Right atrium auricular region (tissue), 2 donors: ENCODE measurements around the gene PRH2. TPM values are rescaled to one million over a fixed set of nuclear protein-coding genes. Genes with fewer than 3 reads are reported as not detected.

Experiments
- DNase-seq: peaks from one replicate; pipeline ENCODE4 v3.0.0-alpha.2; 2019; ENCODE audit warnings: low spot score
- H3K27ac ChIP-seq, 2 donors: fragments of 200-600 bp; sonication (generic); 1 replicate in 1 of 2; 2 replicates in 1 of 2; pipeline ENCODE4 v1.5.1; 2016 to 2019
- H3K27me3 ChIP-seq, 2 donors: fragments of 200-600 bp; sonication (generic); one replicate each; pipeline versions ENCODE4 v1.5.1 to v1.6.0; 2017 to 2019
- H3K36me3 ChIP-seq: fragments of 200-600 bp; sonication (generic); one replicate; pipeline ENCODE4 v1.5.1; 2016
- H3K4me1 ChIP-seq, 2 donors: fragments of 200-600 bp; sonication (generic); one replicate each; pipeline versions ENCODE4 v1.5.1 to v1.6.0; 2017 to 2019
- H3K4me3 ChIP-seq, 2 donors: fragments of 200-600 bp; sonication (generic); 1 replicate in 1 of 2; 2 replicates in 1 of 2; pipeline ENCODE4 v1.5.1; 2017 to 2019; ENCODE audit warnings: mild to moderate bottlenecking in 1 of 2, moderate library complexity in 1 of 2
- H3K9me3 ChIP-seq, 2 donors: fragments of 200-600 bp; sonication (generic); one replicate each; pipeline ENCODE4 v1.5.1; 2019
- total RNA-seq, 2 donors: library from RNA; depleted of rRNA; stranded (reverse); fragments of >200 nt; gene quantifications; one replicate each; pipeline ENCODE4 v1.1.0, GENCODE V29; 2016
- TF ChIP-seq, protein P1 (sequence below), 2 donors: fragments of 200-600 bp; sonication (generic); IDR thresholded peaks; one replicate each; pipeline ENCODE4 v1.5.1; 2019; ENCODE audit warnings: antibody characterized with exemption in 2 of 2

The PRH2 gene
- total RNA-seq, 2 donors from 2014 or later = not detected

DNA sequence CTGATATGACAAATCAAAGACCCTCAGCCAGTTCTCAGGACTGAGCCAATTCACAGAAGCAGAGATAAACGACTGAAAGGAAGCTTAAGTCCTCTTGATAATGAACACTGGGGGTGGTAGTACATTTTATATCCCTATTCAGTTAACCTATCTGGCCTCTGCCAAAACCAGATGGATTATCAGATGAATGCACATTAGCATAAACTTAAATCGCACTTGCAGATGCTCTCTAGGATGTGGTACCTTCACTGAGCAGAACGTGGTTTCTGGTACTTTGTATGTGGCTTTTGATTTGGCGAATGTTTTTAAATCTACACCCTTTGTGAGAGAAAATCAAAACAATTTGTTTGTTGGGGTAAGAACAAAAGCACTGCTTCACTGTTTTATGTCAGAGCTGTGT is 31.2 kb downstream of the PRH2 start:
- Histone ChIP-seq H3K27me3 (no peaks in the 10 kb centered on the region), H3K9me3 (no peaks in the 10 kb centered on the region), H3K4me3 (no peak overlapping the region), H3K36me3 (no peaks in the 10 kb centered on the region), H3K4me1 (no peaks in the 10 kb centered on the region), H3K27ac (no peak overlapping the region)
- TF ChIP-seq, protein P1, sequence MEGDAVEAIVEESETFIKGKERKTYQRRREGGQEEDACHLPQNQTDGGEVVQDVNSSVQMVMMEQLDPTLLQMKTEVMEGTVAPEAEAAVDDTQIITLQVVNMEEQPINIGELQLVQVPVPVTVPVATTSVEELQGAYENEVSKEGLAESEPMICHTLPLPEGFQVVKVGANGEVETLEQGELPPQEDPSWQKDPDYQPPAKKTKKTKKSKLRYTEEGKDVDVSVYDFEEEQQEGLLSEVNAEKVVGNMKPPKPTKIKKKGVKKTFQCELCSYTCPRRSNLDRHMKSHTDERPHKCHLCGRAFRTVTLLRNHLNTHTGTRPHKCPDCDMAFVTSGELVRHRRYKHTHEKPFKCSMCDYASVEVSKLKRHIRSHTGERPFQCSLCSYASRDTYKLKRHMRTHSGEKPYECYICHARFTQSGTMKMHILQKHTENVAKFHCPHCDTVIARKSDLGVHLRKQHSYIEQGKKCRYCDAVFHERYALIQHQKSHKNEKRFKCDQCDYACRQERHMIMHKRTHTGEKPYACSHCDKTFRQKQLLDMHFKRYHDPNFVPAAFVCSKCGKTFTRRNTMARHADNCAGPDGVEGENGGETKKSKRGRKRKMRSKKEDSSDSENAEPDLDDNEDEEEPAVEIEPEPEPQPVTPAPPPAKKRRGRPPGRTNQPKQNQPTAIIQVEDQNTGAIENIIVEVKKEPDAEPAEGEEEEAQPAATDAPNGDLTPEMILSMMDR (IDR thresholded peaks at IDR 0.05) = no peak
- no peak for DNase-seq

DNA sequence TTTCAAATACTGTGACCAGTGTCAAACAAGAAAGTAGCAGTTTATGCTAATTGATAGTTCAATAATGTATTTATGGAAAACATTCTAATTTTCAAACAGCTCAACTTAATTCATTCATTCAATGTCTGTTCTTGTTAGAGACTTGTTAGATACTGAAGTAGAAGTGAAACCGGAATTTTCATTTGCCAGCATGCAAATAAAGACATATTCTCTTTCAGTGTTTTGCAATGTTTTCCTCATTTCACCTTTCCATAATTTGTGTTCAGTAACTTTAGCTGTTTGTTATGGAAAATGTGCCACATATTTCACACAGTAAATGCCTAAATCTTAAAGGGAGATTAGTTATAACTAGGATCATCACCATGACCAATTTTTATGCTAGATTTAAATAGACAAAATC is 36.4 kb downstream of the PRH2 start:
- Histone ChIP-seq H3K9me3 (no peaks in the 10 kb centered on the region), H3K27ac (no peak overlapping the region), H3K36me3 (no peaks in the 10 kb centered on the region), H3K4me1 (peaks cover 0 to 10% of the 10 kb centered on the region in 2 donors), H3K4me3 (no peak overlapping the region), H3K27me3 (no peaks in the 10 kb centered on the region)
- TF ChIP-seq, protein P1 (IDR thresholded peaks at IDR 0.05) = no peak
- no peak for DNase-seq

DNA sequence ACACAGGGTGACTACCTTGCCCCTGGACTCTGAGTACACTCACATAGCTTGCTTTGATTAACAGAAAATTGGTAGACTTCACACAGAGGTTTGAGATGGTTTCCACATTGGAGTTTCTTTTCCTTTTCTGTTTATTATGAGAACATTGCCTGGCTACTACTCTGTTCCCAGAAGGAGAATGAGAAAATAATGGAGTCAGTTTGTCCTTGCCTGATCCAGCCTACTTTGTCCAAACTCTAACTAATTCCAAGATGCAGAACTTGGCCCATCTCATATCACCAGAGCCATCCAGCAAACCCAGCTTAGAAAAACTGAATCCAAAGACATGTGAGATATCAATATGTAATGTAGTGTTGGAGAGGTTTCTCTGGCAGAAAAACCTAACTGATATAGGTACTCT is 37.3 kb downstream of the PRH2 start:
- Histone ChIP-seq H3K27ac (no peak overlapping the region), H3K4me3 (no peak overlapping the region)
- TF ChIP-seq, protein P1 (IDR thresholded peaks at IDR 0.05) = no peak

DNA sequence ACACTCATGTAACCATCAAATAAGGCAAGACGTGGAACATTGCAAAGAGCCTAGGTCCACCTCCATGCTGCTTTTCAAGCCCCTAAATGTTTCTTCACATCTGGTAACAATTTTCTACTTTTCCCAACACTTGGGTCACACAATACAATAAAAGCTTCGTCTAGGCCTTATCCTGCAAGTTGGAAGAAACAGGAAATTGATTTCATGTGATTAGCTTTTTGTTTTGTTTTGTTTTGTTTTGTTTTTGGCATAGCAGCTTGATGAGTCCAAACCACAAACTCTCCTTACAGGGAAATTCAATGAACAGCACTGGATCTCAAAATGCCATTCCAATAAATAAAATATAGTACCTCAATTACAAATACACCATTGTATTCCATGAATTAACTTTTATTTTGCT is 38.4 kb downstream of the PRH2 start:
- TF ChIP-seq, protein P1 (IDR thresholded peaks at IDR 0.05) = no peak
- peaks cover 0 to 10% of the 10 kb centered on the region in 2 donors for H3K4me1 ChIP-seq
- H3K36me3 ChIP-seq = no peaks in the 10 kb centered on the region
- no peak overlapping the region for H3K27ac ChIP-seq
- no peak for DNase-seq
- no peak overlapping the region for H3K4me3 ChIP-seq
- H3K9me3 ChIP-seq = no peaks in the 10 kb centered on the region
- no peaks in the 10 kb centered on the region for H3K27me3 ChIP-seq

More for the DNA sequence above, 37.3 kb downstream of the PRH2 start:
- DNase-seq = no peak
- no peaks in the 10 kb centered on the region for H3K27me3 ChIP-seq
- H3K9me3 ChIP-seq = no peaks in the 10 kb centered on the region
- no peaks in the 10 kb centered on the region for H3K36me3 ChIP-seq
- H3K4me1 ChIP-seq = peaks cover 0 to 10% of the 10 kb centered on the region in 2 donors

DNA sequence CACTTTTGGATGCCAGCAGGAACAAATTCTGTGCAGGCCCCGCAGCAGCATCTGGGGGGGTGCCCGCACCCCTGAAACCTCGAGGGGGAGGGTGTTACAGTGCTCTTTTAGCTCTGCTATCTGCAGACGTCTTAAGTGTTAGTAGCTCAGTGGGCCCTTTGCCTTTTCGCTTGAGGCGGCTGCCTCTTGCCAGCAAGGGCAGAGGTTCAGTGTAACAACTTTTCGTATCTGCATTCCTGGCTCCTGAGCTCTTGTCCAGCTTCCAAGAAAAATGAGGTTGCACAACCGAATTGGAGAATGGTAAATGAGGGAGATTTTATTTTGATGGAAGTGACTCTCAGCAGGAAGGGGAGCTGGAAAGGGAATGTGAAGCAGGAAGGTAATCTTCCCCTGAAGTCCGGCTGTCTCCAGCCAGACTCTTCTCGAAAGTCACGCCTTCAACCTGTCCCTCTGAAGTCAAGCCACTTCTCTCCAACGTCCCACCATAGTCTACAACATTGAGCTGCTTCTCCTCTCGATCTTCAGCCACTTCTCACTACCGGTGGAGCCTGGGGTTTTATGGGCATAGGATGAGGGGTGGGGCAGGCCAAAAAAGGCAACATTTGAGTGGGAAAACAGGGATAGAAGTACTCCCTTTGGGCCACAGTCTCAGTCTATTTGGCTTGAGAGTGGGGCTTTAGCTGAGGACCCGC is 39.9 kb downstream of the PRH2 start:
- no peak overlapping the region for H3K4me3 ChIP-seq
- H3K9me3 ChIP-seq = no peaks in the 10 kb centered on the region
- no peaks in the 10 kb centered on the region for H3K36me3 ChIP-seq
- H3K27ac ChIP-seq = no peak overlapping the region
- no peaks in the 10 kb centered on the region for H3K27me3 ChIP-seq
- peaks cover 0 to 10% of the 10 kb centered on the region in 2 donors for H3K4me1 ChIP-seq
- TF ChIP-seq, protein P1 (IDR thresholded peaks at IDR 0.05) = no peak
- DNase-seq = peak; percentile 68

DNA sequence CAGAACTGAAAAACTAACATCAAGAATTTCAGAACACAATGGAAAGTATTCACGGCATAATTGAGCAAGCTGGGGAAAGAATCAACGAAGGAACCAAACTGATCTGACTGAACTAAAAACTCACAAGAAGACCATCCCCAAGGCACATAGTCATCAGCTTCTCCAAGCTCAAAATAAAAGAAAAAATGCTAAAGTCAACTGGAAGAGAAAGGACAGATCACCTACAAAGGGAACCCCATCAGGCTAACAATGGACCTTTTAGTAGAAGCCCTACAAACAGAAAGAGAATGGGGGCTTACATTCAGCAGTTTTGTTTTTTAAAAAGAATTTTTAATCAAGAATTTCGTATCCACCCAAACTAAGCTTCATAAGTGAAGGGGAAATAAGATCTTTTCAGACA is 45.9 kb downstream of the PRH2 start:
- Histone ChIP-seq H3K27me3 (no peaks in the 10 kb centered on the region), H3K4me3 (no peak overlapping the region), H3K4me1 (no peaks in the 10 kb centered on the region), H3K27ac (no peak overlapping the region), H3K9me3 (no peaks in the 10 kb centered on the region), H3K36me3 (no peaks in the 10 kb centered on the region)
- DNase-seq = no peak
- TF ChIP-seq, protein P1 (IDR thresholded peaks at IDR 0.05) = no peak
